SU-DHL-6 (cell line): ENCODE data around the gene ADK.

Experiments used
- H2AFZ ChIP-seq: fragments of 200-600 bp; sonication (generic); 2 replicates; pipeline ENCODE4 v1.6.1; 2014; ENCODE audit warnings: low read depth, mild to moderate bottlenecking, moderate library complexity, mixed read lengths, antibody characterized with exemption, low read length; ENCODE audit not compliant: severe bottlenecking
- H3F3A ChIP-seq: fragments of 200-600 bp; shearing (Covaris generic); 2 replicates; pipeline ENCODE4 v1.6.0; 2016; ENCODE audit warnings: antibody characterized with exemption, mild to moderate bottlenecking; ENCODE audit not compliant: insufficient read depth
- H3K27ac ChIP-seq: fragments of 200-600 bp; sonication (generic); 2 replicates; pipeline ENCODE4 v1.5.1; 2016; ENCODE audit warnings: low read depth, mild to moderate bottlenecking, low read length, moderate library complexity, mixed read lengths
- H3K27me3 ChIP-seq: fragments of 200-600 bp; sonication (generic), shearing (Covaris generic); 2 replicates; pipeline ENCODE4 v1.6.0; 2014; ENCODE audit warnings: mild to moderate bottlenecking, low read length
- H3K36me3 ChIP-seq: fragments of 200-600 bp; sonication (generic); 2 replicates; pipeline ENCODE4 v1.6.1; 2014; ENCODE audit warnings: mild to moderate bottlenecking, low read length, mixed read lengths
- H3K4me2 ChIP-seq: fragments of 300-600, 200-600 bp; shearing (Covaris generic), sonication (generic); 2 replicates; pipeline ENCODE4 v1.6.0; 2014; ENCODE audit warnings: low read length, low read depth, mild to moderate bottlenecking; ENCODE audit not compliant: poor library complexity, severe bottlenecking
- H3K4me3 ChIP-seq: fragments of 200-600 bp; sonication (generic); 2 replicates; pipeline ENCODE4 v1.5.1; 2014; ENCODE audit warnings: antibody characterized with exemption, low read length, mild to moderate bottlenecking, mixed read lengths; ENCODE audit not compliant: insufficient read depth, poor library complexity, severe bottlenecking
- H3K79me2 ChIP-seq: fragments of 200-600 bp; sonication (generic); 2 replicates; pipeline ENCODE4 v1.6.1; 2014; ENCODE audit warnings: mild to moderate bottlenecking, low read length, moderate library complexity; ENCODE audit not compliant: insufficient read depth
- H3K9ac ChIP-seq: fragments of 200-600 bp; sonication (generic); 2 replicates; pipeline ENCODE4 v1.7.0; 2014; ENCODE audit warnings: mild to moderate bottlenecking, low read length
- H3K9me2 ChIP-seq: fragments of 200-600 bp; sonication (generic); replicated peaks from 2 replicates; pipeline ENCODE4 v1.6.1; 2014; ENCODE audit warnings: low read length; ENCODE audit not compliant: insufficient read depth
- H3K9me3 ChIP-seq: fragments of 200-600 bp; sonication (generic); 2 replicates; pipeline ENCODE4 v1.6.1; 2014; ENCODE audit warnings: low read length, mixed read lengths; ENCODE audit not compliant: insufficient read depth
- H4K20me1 ChIP-seq: fragments of 200-600 bp; sonication (generic); 2 replicates; pipeline ENCODE4 v1.6.1; 2014; ENCODE audit warnings: low read depth, mild to moderate bottlenecking, antibody characterized with exemption, low read length, moderate library complexity, mixed read lengths
- CTCF ChIP-seq: fragments of 200-600 bp; sonication (generic); IDR thresholded peaks from one replicate; pipeline ENCODE4 v1.5.1; 2017; ENCODE audit warnings: antibody characterized with exemption, mild to moderate bottlenecking, low read length, moderate library complexity; ENCODE audit not compliant: insufficient read depth, poor library complexity, severe bottlenecking
- EZH2phosphoT487 ChIP-seq: fragments of 200-600 bp; sonication (generic), shearing (Covaris generic); conservative IDR thresholded peaks from 2 replicates; pipeline ENCODE4 v1.6.1; 2018; ENCODE audit warnings: mild to moderate bottlenecking, antibody characterized with exemption, low read length, moderate library complexity, mixed read lengths

ADK gene

GRCh38 chr10:74117738-74118137, 33.3 kb upstream of the ADK start:
- Histone ChIP-seq H3K4me3 (no peak overlapping the region), H3K36me3 (peaks cover 8% of the 10 kb centered on the region; the same call in 1 of the 2 replicates), H3K27ac (no peak overlapping the region), H3K9ac (no peak overlapping the region), H2AFZ (no peak overlapping the region), H3K9me3 (no peaks in the 10 kb centered on the region), H3K4me2 (no peak overlapping the region), H3K9me2 (no peaks in the 10 kb centered on the region), H3K27me3 (no peaks in the 10 kb centered on the region), H3F3A (no peaks in the 10 kb centered on the region), H3K79me2 (no peaks in the 10 kb centered on the region), H4K20me1 (no peaks in the 10 kb centered on the region)
- no peak for TF ChIP-seq EZH2phosphoT487
- no peak for TF ChIP-seq CTCF

DNA sequence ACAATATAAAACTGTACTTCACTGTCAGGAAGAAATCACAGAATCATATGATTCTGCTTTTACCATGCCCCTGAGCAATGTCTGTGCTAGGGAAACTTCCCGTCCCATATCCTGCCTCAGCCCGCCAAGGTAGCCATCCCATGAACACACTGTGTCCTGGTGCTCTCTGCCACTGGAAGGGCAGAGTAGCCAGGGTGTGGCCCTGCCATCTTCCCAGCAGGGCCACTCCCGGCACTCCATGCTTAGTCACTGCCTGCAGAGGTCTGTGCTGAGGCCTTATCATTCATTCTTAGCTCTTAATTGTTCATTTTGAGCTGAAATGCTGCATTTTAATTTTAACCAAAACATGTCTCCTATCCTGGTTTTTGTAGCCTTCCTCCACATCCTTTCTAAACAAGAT, 32.2 kb upstream of the ADK start:
- Histone ChIP-seq H3K36me3 (peaks cover 12% of the 10 kb centered on the region), H3K9me3 (no peaks in the 10 kb centered on the region), H3K4me2 (no peak overlapping the region), H3F3A (no peaks in the 10 kb centered on the region), H3K4me3 (no peak overlapping the region), H3K9me2 (no peaks in the 10 kb centered on the region), H4K20me1 (no peaks in the 10 kb centered on the region), H3K9ac (no peak overlapping the region), H3K27me3 (no peaks in the 10 kb centered on the region), H3K27ac (no peak overlapping the region), H2AFZ (no peak overlapping the region), H3K79me2 (no peaks in the 10 kb centered on the region)
- TF ChIP-seq CTCF = no peak

DNA sequence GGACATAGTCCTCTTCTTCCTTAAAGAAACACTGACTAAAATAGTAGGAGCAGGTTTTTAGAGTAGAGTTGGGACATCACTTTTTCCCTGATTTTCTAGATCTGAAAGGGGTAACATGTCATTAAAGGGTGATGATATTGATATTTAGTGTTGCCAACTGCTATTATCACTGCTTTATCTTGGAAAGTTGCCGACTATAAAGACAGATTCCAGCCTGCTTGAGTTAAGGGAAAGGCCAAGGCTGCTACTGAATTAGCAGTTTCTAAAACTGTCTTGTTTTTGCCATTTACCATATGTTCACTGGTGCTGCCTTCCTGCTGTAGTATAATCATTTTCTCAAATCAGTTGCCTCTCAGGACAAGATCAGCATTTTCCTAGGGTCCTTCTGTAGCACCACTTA, 30.1 kb upstream of the ADK start:
- H3K4me3 ChIP-seq = no peak overlapping the region
- no peak for TF ChIP-seq CTCF
- TF ChIP-seq EZH2phosphoT487 = no peak
- no peak overlapping the region for H3K4me2 ChIP-seq
- no peaks in the 10 kb centered on the region for H4K20me1 ChIP-seq
- H3K9me3 ChIP-seq = no peaks in the 10 kb centered on the region
- H3F3A ChIP-seq = no peaks in the 10 kb centered on the region
- H3K27ac ChIP-seq = no peak overlapping the region
- no peaks in the 10 kb centered on the region for H3K79me2 ChIP-seq
- no peak overlapping the region for H3K9ac ChIP-seq
- H3K36me3 ChIP-seq = peaks cover 17% of the 10 kb centered on the region
- H3K27me3 ChIP-seq = no peaks in the 10 kb centered on the region
- H2AFZ ChIP-seq = no peak overlapping the region
- H3K9me2 ChIP-seq = no peaks in the 10 kb centered on the region

- no peaks in the 10 kb centered on the region for H4K20me1 ChIP-seq
- H3K4me2 ChIP-seq = no peak overlapping the region
- no peak overlapping the region for H3K9ac ChIP-seq
- H3K27ac ChIP-seq = no peak overlapping the region
- peaks cover 19% of the 10 kb centered on the region for H3K36me3 ChIP-seq
- no peaks in the 10 kb centered on the region for H3F3A ChIP-seq
- no peak overlapping the region for H2AFZ ChIP-seq
- no peaks in the 10 kb centered on the region for H3K79me2 ChIP-seq
- no peak for TF ChIP-seq CTCF
- no peak for TF ChIP-seq EZH2phosphoT487
- no peaks in the 10 kb centered on the region for H3K27me3 ChIP-seq
- H3K4me3 ChIP-seq = no peak overlapping the region
- H3K9me3 ChIP-seq = no peaks in the 10 kb centered on the region
- no peaks in the 10 kb centered on the region for H3K9me2 ChIP-seq
These were observed 29.7 kb upstream of the ADK start for GRCh38 chr10:74121368-74121767.
